Measurements from ENCODE around the gene DOCK8.

The DOCK8 gene

DNA sequence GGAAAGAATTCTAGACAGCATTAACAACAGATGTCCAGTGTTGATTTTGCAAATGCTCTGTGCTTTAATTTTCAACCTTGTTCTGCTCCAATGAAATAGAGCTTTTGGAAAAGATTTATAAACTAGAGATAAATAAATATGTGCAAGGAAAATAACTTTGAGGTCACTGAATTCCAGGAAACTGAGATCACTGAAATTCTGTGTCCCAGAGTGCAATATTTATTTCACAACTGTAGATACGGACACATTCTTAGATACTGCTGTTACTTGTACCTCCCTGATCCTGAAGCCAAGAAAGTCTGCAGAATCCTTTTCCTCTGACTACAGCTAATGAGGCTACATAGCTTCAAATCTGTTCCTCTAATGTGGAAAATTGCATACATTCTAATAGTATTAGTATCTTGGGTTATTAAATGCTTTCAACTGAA lies 222.9 kb downstream of the DOCK8 start:
- Histone ChIP-seq H3F3A (ENCODE audit: insufficient read depth, low read length) (no peaks in the 10 kb centered on the region), H3K79me2 (ENCODE audit: low read length) (no peaks in the 10 kb centered on the region), H3K9me2 (replicated peaks; ENCODE audit: insufficient read depth, low read length) (no peaks in the 10 kb centered on the region), H3K4me2 (ENCODE audit: low read depth, low read length) (no peak overlapping the region), H3K36me3 (replicated peaks; ENCODE audit: insufficient read depth, low read length) (no peaks in the 10 kb centered on the region; the same call in 1 of the 2 replicates), H3K9ac (ENCODE audit: low read length) (no peak overlapping the region), H3K27me3 (replicated peaks; ENCODE audit: insufficient read depth, low read length) (no peaks in the 10 kb centered on the region), H4K20me1 (ENCODE audit: insufficient read depth, low read length) (no peaks in the 10 kb centered on the region), H3K4me1 (ENCODE audit: low read length) (no peaks in the 10 kb centered on the region), H3K9me3 (replicated peaks; ENCODE audit: insufficient read depth, low read length) (no peaks in the 10 kb centered on the region), H3K4me3 (ENCODE audit: low read length) (no peak overlapping the region), H2AFZ (ENCODE audit: low read length) (no peak overlapping the region), H3K27ac (ENCODE audit: low read length) (no peak overlapping the region)
- TF ChIP-seq EZH2 (optimal IDR thresholded peaks at IDR 0.05; ENCODE audit: low read depth, low read length) (no peak), EZH2phosphoT487 (IDR thresholded peaks at IDR 0.05; ENCODE audit: low read length) (no peak)
- TF ChIP-seq, protein P1, sequence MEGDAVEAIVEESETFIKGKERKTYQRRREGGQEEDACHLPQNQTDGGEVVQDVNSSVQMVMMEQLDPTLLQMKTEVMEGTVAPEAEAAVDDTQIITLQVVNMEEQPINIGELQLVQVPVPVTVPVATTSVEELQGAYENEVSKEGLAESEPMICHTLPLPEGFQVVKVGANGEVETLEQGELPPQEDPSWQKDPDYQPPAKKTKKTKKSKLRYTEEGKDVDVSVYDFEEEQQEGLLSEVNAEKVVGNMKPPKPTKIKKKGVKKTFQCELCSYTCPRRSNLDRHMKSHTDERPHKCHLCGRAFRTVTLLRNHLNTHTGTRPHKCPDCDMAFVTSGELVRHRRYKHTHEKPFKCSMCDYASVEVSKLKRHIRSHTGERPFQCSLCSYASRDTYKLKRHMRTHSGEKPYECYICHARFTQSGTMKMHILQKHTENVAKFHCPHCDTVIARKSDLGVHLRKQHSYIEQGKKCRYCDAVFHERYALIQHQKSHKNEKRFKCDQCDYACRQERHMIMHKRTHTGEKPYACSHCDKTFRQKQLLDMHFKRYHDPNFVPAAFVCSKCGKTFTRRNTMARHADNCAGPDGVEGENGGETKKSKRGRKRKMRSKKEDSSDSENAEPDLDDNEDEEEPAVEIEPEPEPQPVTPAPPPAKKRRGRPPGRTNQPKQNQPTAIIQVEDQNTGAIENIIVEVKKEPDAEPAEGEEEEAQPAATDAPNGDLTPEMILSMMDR (IDR thresholded peaks at IDR 0.05; ENCODE audit: low read length): no peak
- no peak for DNase-seq

DNA sequence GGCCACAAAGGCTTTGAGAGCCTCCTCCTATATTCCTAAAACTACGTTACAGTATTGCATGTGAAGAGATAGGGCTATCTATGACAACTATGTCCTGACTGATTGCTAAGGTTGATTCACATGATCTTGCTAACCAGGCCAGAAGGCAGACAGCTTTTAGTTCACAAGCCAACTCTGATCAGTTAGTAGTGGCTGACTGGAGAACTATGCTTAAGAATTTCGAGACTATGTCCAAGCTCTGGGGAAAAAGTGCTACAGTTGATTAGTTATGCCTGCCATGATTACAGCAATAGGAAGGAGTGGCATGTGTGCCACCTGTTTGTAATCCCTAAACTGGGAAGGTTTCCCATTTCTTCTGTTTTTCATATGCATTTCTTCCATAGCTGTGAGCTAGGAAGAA lies 223.4 kb downstream of the DOCK8 start:
- Histone ChIP-seq H4K20me1 (ENCODE audit: insufficient read depth, low read length) (no peaks in the 10 kb centered on the region), H3K9me2 (replicated peaks; ENCODE audit: insufficient read depth, low read length) (no peaks in the 10 kb centered on the region), H3K9me3 (replicated peaks; ENCODE audit: insufficient read depth, low read length) (no peaks in the 10 kb centered on the region), H3K79me2 (ENCODE audit: low read length) (no peaks in the 10 kb centered on the region), H3K4me1 (ENCODE audit: low read length) (no peaks in the 10 kb centered on the region), H3K36me3 (replicated peaks; ENCODE audit: insufficient read depth, low read length) (no peaks in the 10 kb centered on the region; the same call in 1 of the 2 replicates), H3K4me3 (ENCODE audit: low read length) (no peak overlapping the region), H2AFZ (ENCODE audit: low read length) (no peak overlapping the region), H3K27me3 (replicated peaks; ENCODE audit: insufficient read depth, low read length) (no peaks in the 10 kb centered on the region), H3F3A (ENCODE audit: insufficient read depth, low read length) (no peaks in the 10 kb centered on the region), H3K27ac (ENCODE audit: low read length) (no peak overlapping the region), H3K9ac (ENCODE audit: low read length) (no peak overlapping the region), H3K4me2 (ENCODE audit: low read depth, low read length) (no peak overlapping the region)
- TF ChIP-seq EZH2phosphoT487 (IDR thresholded peaks at IDR 0.05; ENCODE audit: low read length) (no peak), EZH2 (optimal IDR thresholded peaks at IDR 0.05; ENCODE audit: low read depth, low read length) (no peak)
- TF ChIP-seq, protein P1 (IDR thresholded peaks at IDR 0.05; ENCODE audit: low read length): no peak
- no peak for DNase-seq

DNA sequence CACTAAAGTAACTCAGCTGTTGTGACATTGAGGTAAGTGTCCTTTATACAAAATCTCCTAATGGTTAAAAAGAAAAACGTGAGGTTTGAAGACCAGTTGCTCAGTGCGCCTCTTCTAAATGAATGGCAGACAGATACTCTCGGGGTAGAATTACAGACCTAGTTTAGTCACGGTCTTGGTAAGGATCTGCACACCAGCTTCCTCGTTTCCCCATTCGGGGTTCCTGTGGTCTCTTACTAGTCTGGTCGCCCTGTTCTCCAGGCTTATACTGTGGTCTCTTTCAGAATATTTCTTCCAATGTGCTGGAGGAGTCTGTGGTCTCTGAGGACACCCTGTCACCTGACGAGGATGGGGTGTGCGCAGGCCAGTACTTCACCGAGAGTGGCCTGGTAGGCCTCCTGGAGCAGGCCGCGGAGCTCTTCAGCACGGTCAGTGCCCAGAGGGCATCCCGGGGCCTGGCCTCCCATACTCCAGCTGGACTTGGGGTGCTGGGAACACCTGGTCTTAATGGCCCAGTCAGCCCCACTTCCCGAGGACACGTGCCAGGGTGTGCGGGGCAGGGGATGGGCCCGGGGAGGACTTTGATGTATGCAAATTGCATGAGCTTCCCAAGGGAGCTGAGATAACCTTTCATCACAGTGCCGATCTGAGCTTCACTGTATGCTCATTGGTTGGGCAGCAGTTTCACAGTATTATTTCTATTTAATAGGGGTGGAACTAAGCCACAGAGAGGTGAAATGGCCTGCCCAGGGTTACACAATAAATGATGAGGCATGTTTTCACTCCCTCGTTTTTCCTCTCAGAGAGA lies 224.5 kb downstream of the DOCK8 start:
- no peak overlapping the region for H3K27ac ChIP-seq (ENCODE audit: low read length)
- H3K4me3 ChIP-seq (ENCODE audit: low read length): no peak overlapping the region
- no peak overlapping the region for H2AFZ ChIP-seq (ENCODE audit: low read length)
- no peaks in the 10 kb centered on the region for H3K4me1 ChIP-seq (ENCODE audit: low read length)
- H3K9ac ChIP-seq (ENCODE audit: low read length): no peak overlapping the region
- no peaks in the 10 kb centered on the region for H3K9me2 ChIP-seq (replicated peaks; ENCODE audit: insufficient read depth, low read length)
- no peaks in the 10 kb centered on the region for H4K20me1 ChIP-seq (ENCODE audit: insufficient read depth, low read length)
- H3K36me3 ChIP-seq (replicated peaks; ENCODE audit: insufficient read depth, low read length): no peaks in the 10 kb centered on the region
- H3K4me2 ChIP-seq (ENCODE audit: low read depth, low read length): no peak overlapping the region
- TF ChIP-seq, protein P1 (IDR thresholded peaks at IDR 0.05; ENCODE audit: low read length): no peak
- TF ChIP-seq EZH2phosphoT487 (IDR thresholded peaks at IDR 0.05; ENCODE audit: low read length) (no peak), EZH2 (optimal IDR thresholded peaks at IDR 0.05; ENCODE audit: low read depth, low read length) (no peak)
- no peaks in the 10 kb centered on the region for H3K27me3 ChIP-seq (replicated peaks; ENCODE audit: insufficient read depth, low read length)
- H3K79me2 ChIP-seq (ENCODE audit: low read length): no peaks in the 10 kb centered on the region
- H3F3A ChIP-seq (ENCODE audit: insufficient read depth, low read length): no peaks in the 10 kb centered on the region
- no peaks in the 10 kb centered on the region for H3K9me3 ChIP-seq (replicated peaks; ENCODE audit: insufficient read depth, low read length)
- DNase-seq: no peak
